Retinal pigment epithelial cell (primary cell): Measurements from ENCODE around the gene C1orf210.

ENCODE experiments used
- DNase-seq: peaks from one replicate; pipeline ENCODE4 v3.0.0-alpha.2; 2010; ENCODE audit warnings: low read depth
- H3K4me3 ChIP-seq: 2 replicates; pipeline ENCODE4 v1.5.1; 2011; ENCODE audit warnings: mild to moderate bottlenecking, low read length, control low read depth, moderate library complexity
- TF ChIP-seq, protein P1 (sequence below): conservative IDR thresholded peaks from 2 replicates; pipeline ENCODE4 v1.5.1; 2011; ENCODE audit warnings: low read depth, low read length, control low read depth, inconsistent platforms

C1orf210 gene

DNA sequence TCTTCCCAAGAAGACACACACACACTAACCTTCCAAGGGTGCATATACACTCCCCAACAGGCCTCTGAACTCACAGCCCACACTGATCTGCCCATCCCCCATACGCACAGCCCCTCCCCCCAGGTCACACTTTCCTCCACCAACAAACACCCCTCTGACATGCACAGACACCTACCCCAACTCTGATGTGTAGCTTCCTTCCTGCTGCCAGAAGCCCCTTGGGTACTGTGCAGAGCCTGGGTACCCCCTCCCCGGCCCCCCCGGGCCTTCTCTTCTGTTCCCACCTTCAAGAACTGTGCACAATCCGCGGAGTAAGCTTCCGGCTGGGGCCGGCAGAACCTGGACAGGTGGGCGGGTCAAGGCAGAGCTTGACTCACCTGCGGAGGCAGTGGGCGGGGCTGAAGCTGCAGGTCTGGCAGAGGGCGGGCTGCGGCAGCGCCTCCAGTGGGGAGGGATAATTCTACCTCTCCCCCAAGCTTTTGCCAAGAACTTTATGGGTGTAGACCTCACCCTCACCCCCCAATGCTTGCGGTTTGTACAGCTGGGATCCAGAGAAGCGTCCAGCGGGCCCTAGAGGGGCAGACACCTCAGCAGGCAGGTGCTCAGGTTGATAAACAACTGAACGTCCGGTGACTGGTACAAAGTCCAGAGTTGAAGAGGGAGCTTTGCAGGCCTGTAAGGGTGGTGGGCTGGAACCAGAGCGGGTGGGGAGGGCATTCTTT lies at the start of gene C1orf210:
Gene C1orf210 (minus strand): TSS at position 313 of the 722 bp plus-strand sequence. CDS start 2,311 bp downstream, outside the sequence.
- no peak for DNase-seq
- H3K4me3 ChIP-seq = no peak within 1 kb of the TSS
- TF ChIP-seq, protein P1, sequence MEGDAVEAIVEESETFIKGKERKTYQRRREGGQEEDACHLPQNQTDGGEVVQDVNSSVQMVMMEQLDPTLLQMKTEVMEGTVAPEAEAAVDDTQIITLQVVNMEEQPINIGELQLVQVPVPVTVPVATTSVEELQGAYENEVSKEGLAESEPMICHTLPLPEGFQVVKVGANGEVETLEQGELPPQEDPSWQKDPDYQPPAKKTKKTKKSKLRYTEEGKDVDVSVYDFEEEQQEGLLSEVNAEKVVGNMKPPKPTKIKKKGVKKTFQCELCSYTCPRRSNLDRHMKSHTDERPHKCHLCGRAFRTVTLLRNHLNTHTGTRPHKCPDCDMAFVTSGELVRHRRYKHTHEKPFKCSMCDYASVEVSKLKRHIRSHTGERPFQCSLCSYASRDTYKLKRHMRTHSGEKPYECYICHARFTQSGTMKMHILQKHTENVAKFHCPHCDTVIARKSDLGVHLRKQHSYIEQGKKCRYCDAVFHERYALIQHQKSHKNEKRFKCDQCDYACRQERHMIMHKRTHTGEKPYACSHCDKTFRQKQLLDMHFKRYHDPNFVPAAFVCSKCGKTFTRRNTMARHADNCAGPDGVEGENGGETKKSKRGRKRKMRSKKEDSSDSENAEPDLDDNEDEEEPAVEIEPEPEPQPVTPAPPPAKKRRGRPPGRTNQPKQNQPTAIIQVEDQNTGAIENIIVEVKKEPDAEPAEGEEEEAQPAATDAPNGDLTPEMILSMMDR = peak; percentile 6

DNA sequence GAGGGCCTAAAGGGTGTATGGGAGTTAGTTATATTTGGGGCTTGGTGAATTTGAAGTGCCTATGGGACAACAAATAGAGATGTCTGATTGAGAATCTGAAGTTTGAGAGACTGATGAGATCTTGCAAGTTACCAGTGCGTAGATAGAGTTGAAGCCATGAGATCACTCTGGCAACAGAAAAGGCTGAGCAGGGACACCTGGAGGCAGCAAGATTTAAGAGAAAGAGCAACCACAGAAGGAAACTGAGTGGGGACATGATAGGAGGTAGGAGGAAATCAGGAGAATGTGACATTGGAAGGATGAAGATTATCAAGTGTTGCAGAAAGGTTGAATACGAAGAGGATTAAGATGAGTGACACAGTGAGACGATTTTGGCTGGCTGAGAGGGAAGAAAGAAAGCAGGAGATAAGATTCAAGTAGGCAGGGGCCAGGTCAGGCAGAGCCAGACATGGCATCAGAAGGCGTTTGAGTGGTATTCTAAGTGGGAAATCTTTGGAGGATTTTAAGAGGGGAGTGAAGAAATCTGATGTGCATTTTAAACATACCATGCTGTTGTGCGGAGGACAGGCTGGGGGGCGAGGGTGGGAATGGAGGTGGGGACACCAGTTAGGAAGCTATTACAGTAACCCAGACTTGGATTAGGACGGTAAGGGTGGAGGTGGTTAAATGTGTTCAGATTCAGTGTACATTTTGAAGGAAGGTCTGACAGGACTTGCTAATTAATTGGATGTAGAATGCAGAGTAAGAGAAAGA lies 49.2 kb upstream of the C1orf210 start:
- TF ChIP-seq, protein P1 = no peak
- H3K4me3 ChIP-seq = no peak overlapping the region
- no peak for DNase-seq

- TF ChIP-seq, protein P1 = no peak
- no peak for DNase-seq
- H3K4me3 ChIP-seq = no peak overlapping the region
These were observed 46.3 kb upstream of the C1orf210 start for GRCh38 chr1:43331688-43332087.

- no peak overlapping the region for H3K4me3 ChIP-seq
- no peak for DNase-seq
- TF ChIP-seq, protein P1 = no peak
These were observed 44.8 kb upstream of the C1orf210 start for GRCh38 chr1:43329995-43330751.

GRCh38 chr1:43327549-43328292 lies 42.3 kb upstream of the C1orf210 start:
- no peak overlapping the region for H3K4me3 ChIP-seq
- TF ChIP-seq, protein P1 = no peak
- no peak for DNase-seq

GRCh38 chr1:43325381-43325780 lies 40.0 kb upstream of the C1orf210 start:
- TF ChIP-seq, protein P1 = no peak
- H3K4me3 ChIP-seq = no peak overlapping the region
- DNase-seq = no peak
